Epithelial cell of esophagus (primary cell): ENCODE measurements around the gene FAM111B.
A peak's percentile ranks its signal among the peaks of the same experiment; 100 is the strongest.

Experiments used
- DNase-seq: peaks from one replicate; pipeline ENCODE4 v3.0.0; 2010; ENCODE audit warnings: low read depth
- H3K4me3 ChIP-seq: 2 replicates; pipeline ENCODE4 v1.5.1; 2011; ENCODE audit warnings: mild to moderate bottlenecking, low read length, control low read depth
- TF ChIP-seq, protein P1 (sequence below): IDR thresholded peaks from 2 replicates; pipeline ENCODE4 v1.5.1; 2011; ENCODE audit warnings: low read depth, mild to moderate bottlenecking, low read length, control low read depth, inconsistent platforms; ENCODE audit not compliant: insufficient read depth; ENCODE audit errors: missing control alignments

The FAM111B gene

DNA sequence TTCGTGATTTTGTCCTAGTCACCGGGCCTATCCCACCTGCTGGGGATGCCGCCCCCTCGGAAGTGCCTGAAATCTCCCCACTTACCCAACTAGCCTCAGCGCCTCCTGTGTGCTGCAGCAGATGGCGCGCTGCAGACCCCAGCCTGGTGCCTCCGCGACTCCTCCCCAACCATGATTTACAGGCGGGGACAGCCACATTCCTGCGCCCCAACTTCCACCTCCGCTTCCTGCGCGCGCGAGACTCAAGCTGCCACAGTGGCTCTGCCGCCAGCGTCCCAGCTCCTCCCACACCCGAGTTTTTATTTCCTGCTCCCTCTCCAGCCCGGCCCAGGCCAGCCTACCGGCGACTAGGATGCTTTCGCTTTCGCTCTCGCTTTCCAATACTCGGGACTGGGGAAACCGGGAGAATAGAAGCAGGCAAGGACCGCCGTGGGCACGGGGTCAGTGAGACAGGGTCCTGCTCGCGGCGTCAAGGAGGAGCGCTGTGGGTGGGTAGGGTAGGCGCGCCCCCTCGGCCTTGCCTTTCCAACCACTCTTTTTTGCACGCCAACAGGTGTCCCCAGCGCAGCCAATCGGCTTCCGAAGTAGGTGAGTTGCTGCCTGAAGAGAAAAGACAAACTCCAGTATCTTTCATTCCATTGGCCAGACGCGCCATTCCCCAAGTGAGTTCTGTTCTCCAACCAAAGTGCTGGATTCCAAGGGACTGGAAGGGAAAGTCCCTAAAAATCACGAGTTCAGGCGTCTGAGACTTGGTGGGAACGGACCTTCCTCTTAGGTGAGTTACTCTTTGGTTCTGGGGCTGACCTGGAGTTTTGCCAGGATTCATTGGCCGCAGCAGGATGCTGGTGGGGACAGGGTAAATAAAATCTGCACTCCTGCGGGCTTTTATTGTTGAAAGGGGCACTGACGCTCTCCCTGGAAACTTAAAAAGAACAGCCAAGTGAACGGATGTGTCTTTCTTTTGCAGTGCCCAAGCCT lies 35.8 kb downstream of the FAM111B start, which contains the start of gene FAM111A:
TSS of gene FAM111A (plus strand) at position 327 of the 978 bp plus-strand sequence. CDS start 6,017 bp downstream, outside the sequence.
- peak within 1 kb of the TSS; percentile 75 for H3K4me3 ChIP-seq
- TF ChIP-seq, protein P1, sequence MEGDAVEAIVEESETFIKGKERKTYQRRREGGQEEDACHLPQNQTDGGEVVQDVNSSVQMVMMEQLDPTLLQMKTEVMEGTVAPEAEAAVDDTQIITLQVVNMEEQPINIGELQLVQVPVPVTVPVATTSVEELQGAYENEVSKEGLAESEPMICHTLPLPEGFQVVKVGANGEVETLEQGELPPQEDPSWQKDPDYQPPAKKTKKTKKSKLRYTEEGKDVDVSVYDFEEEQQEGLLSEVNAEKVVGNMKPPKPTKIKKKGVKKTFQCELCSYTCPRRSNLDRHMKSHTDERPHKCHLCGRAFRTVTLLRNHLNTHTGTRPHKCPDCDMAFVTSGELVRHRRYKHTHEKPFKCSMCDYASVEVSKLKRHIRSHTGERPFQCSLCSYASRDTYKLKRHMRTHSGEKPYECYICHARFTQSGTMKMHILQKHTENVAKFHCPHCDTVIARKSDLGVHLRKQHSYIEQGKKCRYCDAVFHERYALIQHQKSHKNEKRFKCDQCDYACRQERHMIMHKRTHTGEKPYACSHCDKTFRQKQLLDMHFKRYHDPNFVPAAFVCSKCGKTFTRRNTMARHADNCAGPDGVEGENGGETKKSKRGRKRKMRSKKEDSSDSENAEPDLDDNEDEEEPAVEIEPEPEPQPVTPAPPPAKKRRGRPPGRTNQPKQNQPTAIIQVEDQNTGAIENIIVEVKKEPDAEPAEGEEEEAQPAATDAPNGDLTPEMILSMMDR, result peak; percentile 14
- DNase-seq, result peak; percentile 97

DNA sequence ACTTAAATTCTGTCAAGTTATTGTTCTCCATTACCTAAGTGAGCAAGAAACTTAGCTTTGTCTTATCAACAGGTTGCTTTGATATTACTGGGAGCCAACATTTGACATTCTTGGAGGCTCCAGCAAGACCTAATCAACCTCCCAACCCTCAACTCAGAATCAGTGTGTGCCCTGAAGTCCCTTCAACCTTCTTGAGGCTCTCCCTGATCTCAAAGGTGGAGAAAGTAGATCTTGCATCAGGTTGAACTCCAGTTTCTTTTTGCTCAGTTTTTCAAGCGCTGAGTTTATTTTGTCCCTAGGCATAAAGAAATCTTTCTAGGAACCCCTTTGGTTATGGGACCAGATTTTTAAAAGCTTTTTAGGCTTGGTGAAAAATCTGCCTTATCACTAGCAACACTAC lies 37.1 kb downstream of the FAM111B start:
- no peak for DNase-seq
- TF ChIP-seq, protein P1, result no peak
- peak overlapping the region; percentile 75 for H3K4me3 ChIP-seq

DNA sequence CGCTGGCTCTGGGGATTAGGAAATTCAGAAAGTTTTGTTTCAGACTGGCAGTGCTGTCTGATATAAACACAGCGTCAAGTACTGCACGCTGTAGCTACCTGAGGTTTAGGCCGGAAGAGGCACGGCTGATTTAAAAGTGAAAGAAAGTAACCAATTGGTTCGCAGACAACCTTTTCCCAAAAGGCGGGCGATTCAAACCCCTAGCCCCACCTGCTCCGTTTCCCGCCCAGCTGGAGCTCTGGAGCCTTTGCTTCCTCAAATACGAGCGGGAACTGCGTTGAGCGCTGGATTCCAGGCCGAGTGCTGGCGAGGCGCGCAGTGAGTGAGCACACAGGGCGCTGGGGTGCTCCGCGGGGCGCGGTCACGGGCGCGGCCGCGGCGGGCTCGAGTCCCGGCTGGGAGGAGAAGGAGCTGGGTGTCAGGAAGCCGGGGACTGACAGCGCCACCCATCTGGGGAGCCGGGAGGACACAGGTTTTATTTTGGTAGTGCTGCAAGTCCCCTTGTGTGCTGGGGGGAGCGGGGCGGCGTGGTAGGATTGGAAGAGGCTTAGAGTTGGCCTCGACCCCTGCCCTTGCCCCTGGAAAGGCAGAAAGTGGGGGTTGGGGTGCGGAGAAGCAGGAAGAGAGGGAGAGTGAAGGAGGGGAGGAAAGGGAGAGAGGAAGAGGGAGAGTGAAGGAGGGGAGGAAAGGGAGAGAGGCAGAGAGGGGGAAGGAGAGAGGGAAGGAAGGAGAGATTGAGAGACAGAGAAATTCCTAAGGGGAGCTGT lies 37.7 kb downstream of the FAM111B start:
- TF ChIP-seq, protein P1, result peak; percentile 24
- peak overlapping the region; percentile 75 for H3K4me3 ChIP-seq

DNA sequence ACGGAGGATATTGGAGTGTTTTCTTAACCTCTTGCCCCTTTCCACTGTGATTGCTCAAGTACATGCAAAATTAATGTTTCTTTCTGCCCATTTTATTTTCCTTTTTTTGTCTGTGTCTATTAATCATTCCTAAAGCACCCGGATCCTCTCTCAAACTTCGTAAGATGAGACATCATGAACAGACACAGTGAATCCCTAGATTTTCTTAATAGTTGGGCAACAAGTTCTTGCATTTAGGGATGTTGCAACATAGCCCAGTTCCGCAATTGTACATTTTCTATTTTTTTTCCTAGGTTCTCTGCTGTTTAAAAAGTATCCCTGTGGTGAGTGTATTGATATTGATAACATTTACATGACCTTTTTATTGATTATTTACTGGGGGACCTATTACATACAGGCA lies 38.5 kb downstream of the FAM111B start:
- TF ChIP-seq, protein P1, result no peak
- peak; percentile 83 for DNase-seq
- peak overlapping the region; percentile 75 for H3K4me3 ChIP-seq

More for the DNA sequence above, 37.7 kb downstream of the FAM111B start:
- peak; percentile 92 for DNase-seq

DNA sequence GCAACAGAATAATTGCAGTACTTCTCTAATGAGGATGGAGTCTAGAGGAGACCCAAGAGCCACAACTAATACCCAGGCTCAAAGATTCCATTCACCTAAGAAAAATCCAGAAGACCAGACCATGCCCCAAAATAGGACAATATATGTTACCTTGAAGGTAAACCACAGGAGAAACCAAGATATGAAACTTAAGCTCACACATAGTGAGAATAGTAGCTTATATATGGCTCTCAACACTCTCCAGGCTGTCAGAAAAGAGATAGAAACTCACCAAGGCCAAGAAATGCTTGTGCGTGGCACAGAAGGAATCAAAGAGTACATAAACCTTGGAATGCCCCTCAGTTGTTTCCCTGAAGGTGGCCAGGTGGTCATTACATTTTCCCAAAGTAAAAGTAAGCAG lies 44.7 kb downstream of the FAM111B start:
- TF ChIP-seq, protein P1, result no peak
- DNase-seq, result no peak
- H3K4me3 ChIP-seq, result no peak overlapping the region

DNA sequence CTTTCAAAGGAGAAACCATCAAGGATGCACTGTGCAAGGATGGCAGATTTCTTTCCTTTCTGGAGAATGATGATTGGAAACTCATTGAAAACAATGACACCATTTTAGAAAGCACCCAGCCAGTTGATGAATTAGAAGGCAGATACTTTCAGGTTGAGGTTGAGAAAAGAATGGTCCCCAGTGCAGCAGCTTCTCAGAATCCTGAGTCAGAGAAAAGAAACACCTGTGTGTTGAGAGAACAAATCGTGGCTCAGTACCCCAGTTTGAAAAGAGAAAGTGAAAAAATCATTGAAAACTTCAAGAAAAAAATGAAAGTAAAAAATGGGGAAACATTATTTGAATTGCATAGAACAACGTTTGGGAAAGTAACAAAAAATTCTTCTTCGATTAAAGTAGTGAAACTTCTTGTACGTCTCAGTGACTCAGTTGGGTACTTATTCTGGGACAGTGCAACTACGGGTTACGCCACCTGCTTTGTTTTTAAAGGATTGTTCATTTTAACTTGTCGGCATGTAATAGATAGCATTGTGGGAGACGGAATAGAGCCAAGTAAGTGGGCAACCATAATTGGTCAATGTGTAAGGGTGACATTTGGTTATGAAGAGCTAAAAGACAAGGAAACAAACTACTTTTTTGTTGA lies 45.4 kb downstream of the FAM111B start:
- TF ChIP-seq, protein P1, result no peak
- DNase-seq, result no peak
- H3K4me3 ChIP-seq, result no peak overlapping the region
